HepG2 (cell line): Measurements from ENCODE around the gene SLC6A9. TPM values are rescaled to one million over a fixed set of nuclear protein-coding genes. Genes with fewer than 3 reads are reported as not detected.

Source experiments
- BHLHE40 ChIP-seq: IDR thresholded peaks from 2 replicates; pipeline ENCODE4 v1.6.1; 2011; ENCODE audit warnings: low read length, improper control_type of control experiment
- FOSL2 ChIP-seq: sonication (generic); formaldehyde crosslinking; IDR thresholded peaks from 2 replicates; pipeline ENCODE4 v1.4.0; 2020; ENCODE audit warnings: missing genetic modification reagents
- FOXA1 ChIP-seq, 2 experiments: fragments of 450-650 bp in 1 of 2; sonication (generic) in 1 of 2; formaldehyde crosslinking in 1 of 2; IDR thresholded peaks; 2 replicates each; pipeline versions ENCODE4 v1.4.0 to v1.6.1; 2016 to 2020; ENCODE audit warnings: missing genetic modification reagents in 1 of 2
- GFI1 ChIP-seq: sonication (generic); formaldehyde crosslinking; IDR thresholded peaks from 2 replicates; pipeline ENCODE4 v1.5.0; 2020; ENCODE audit warnings: missing genetic modification reagents, mild to moderate bottlenecking, borderline replicate concordance
- MTA3 ChIP-seq: sonication (generic); formaldehyde crosslinking; IDR thresholded peaks from 2 replicates; pipeline ENCODE4 v1.4.0; 2020; ENCODE audit warnings: missing genetic modification reagents
- SP5 ChIP-seq: IDR thresholded peaks from 2 replicates; pipeline ENCODE4 v1.6.1; 2016; ENCODE audit warnings: low read depth, borderline replicate concordance
- SRY ChIP-seq: sonication (generic); formaldehyde crosslinking; IDR thresholded peaks from 2 replicates; pipeline ENCODE4 v1.8.0; 2022; ENCODE audit warnings: mild to moderate bottlenecking, missing genetic modification reagents
- TARDBP ChIP-seq: sonication (generic); formaldehyde crosslinking; IDR thresholded peaks from 2 replicates; pipeline ENCODE4 v1.8.0; 2022; ENCODE audit warnings: mild to moderate bottlenecking, missing genetic modification reagents
- THAP9 ChIP-seq: sonication (generic); formaldehyde crosslinking; IDR thresholded peaks from 2 replicates; pipeline ENCODE4; 2020; ENCODE audit warnings: missing genetic modification reagents, mild to moderate bottlenecking, borderline replicate concordance
- ZBTB14 ChIP-seq: sonication (generic); formaldehyde crosslinking; IDR thresholded peaks from 2 replicates; pipeline ENCODE4 v1.4.0; 2020; ENCODE audit warnings: missing genetic modification reagents
- ZKSCAN5 ChIP-seq: sonication (generic); formaldehyde crosslinking; IDR thresholded peaks from 2 replicates; pipeline ENCODE4 v1.5.1; 2020; ENCODE audit warnings: mild to moderate bottlenecking, missing genetic modification reagents
- ZNF12 ChIP-seq: sonication (generic); formaldehyde crosslinking; IDR thresholded peaks from 2 replicates; pipeline ENCODE4 v1.5.0; 2020; ENCODE audit warnings: missing genetic modification reagents
- ZNF337 ChIP-seq: sonication (generic); formaldehyde crosslinking; IDR thresholded peaks from 2 replicates; pipeline ENCODE4 v1.5.1; 2020; ENCODE audit warnings: missing genetic modification reagents, low read depth, mild to moderate bottlenecking, borderline replicate concordance
- ZNF761 ChIP-seq: sonication (generic); formaldehyde crosslinking; conservative IDR thresholded peaks from 2 replicates; pipeline ENCODE4 v1.4.0; 2020; ENCODE audit warnings: mild to moderate bottlenecking, missing genetic modification reagents
- ZNF841 ChIP-seq: sonication (generic); formaldehyde crosslinking; IDR thresholded peaks from 2 replicates; pipeline ENCODE4 v1.8.1; 2023; ENCODE audit warnings: missing genetic modification reagents, borderline replicate concordance
- polyA plus RNA-seq, 8 experiments: library from polyadenylated mRNA; depleted of rRNA in 3 of 8; stranded (reverse) in 7 of 8; unstranded in 1 of 8; fragments of >200 nt; fragmentation: Illumina TruSeq in 4 of 8; extraction: Trizol in 4 of 8; gene quantifications; 2 replicates each; pipeline versions ENCODE4 v1.2.1 to v1.2.3, GENCODE V29; 2011 to 2016; ENCODE audit warnings: low read depth in 4 of 8, missing spikeins in 1 of 8, mixed read lengths in 1 of 8; ENCODE audit not compliant: insufficient read depth in 1 of 8
- total RNA-seq, 5 experiments: library from RNA; depleted of rRNA; stranded (reverse); fragments of >200 nt; fragmentation: Illumina TruSeq; extraction: Trizol; gene quantifications; 2 replicates each; pipeline ENCODE4 v1.2.3, GENCODE V29; 2016; ENCODE audit warnings: low read depth in 1 of 5
- TF ChIP-seq, protein P1 (sequence below): fragments of 450-650 bp; IDR thresholded peaks from 2 replicates; pipeline ENCODE4 v1.6.1; 2016
- TF ChIP-seq, protein P2 (sequence below): sonication (generic); formaldehyde crosslinking; IDR thresholded peaks from 2 replicates; pipeline ENCODE4 v1.9.0; 2021; ENCODE audit warnings: missing genetic modification reagents, mild to moderate bottlenecking, borderline replicate concordance

SLC6A9 gene
- total and polyA plus RNA-seq, 2 of the 13 experiments (the other 11 are each of a cell fraction or from before 2014, with no cell fraction given), result 8.5 to 9.9 TPM

DNA sequence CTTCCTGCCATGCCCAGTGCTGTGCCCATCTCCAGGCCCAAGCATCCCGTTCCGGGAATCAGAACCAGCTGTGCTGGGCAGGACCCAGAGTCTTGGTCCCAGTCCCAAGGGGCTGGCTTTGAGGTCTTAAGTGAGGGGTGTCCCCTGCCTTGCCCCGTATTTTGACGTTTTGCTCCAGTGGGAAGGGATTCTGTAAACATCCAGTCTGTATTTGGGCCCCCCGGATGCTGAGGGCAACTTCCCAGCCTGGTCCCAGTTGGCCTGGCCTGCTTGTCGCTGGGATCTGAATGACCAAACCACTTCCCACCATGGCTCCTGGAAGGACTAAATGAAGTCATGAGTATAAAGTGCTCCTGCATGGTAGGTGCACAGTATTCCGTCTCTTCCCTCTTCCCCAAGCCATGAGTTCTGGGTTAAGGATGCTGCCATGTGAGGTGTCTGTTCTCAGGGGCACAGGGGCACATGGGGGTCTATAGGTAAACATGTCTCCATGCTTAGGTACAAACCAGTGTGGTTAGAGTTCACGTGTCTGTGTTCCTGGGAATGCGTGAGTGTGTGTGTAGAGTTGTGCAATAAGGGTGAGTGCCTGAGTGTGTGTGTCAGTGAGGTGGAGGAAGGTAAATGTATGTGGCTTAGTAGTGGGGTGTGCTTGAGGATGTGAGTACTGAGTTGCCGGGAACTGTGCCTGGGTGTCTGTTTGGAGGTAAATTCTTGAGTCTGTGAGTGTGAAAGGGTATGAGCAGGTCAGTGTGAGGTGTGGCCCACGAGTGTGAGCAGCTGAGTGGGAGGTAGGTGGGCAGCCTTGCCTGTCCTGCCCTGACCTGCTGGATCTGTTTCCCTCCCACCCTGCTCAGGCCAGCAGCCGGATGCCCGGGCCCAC is 50.8 kb downstream of the SLC6A9 start (continued):
- TF ChIP-seq, protein P1, sequence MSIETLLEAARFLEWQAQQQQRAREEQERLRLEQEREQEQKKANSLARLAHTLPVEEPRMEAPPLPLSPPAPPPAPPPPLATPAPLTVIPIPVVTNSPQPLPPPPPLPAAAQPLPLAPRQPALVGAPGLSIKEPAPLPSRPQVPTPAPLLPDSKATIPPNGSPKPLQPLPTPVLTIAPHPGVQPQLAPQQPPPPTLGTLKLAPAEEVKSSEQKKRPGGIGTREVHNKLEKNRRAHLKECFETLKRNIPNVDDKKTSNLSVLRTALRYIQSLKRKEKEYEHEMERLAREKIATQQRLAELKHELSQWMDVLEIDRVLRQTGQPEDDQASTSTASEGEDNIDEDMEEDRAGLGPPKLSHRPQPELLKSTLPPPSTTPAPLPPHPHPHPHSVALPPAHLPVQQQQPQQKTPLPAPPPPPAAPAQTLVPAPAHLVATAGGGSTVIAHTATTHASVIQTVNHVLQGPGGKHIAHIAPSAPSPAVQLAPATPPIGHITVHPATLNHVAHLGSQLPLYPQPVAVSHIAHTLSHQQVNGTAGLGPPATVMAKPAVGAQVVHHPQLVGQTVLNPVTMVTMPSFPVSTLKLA, result peak; percentile 39; the same call in 1 of the 2 replicates
- TF ChIP-seq ZNF337 (CRISPR knock-in tag) (no peak), THAP9 (CRISPR knock-in tag) (0 out of 2 replicates have a peak, but pooled peaks have one; percentile 28), ZKSCAN5 (no peak), ZNF761 (CRISPR knock-in tag) (0 out of 2 replicates have a peak, but pooled peaks have one; percentile 64), ZNF12 (no peak), ZNF841 (no peak), FOSL2 (CRISPR knock-in tag) (peak; percentile 29; the same call in 1 of the 2 replicates), MTA3 (no peak), SP5 (CRISPR knock-in tag) (no peak), GFI1 (no peak), FOXA1 (IDR thresholded peaks at IDR 0.05) (no peak), FOXA1 (CRISPR knock-in tag; IDR thresholded peaks at IDR 0.05) (0 out of 2 replicates have a peak, but pooled peaks have one; percentile 3), TARDBP (CRISPR knock-in tag) (peak; percentile 17; the same call in 1 of the 2 replicates), ZBTB14 (no peak), BHLHE40 (peak; percentile 71), SRY (CRISPR knock-in tag) (0 out of 2 replicates have a peak, but pooled peaks have one; percentile 32)
- TF ChIP-seq, protein P2, sequence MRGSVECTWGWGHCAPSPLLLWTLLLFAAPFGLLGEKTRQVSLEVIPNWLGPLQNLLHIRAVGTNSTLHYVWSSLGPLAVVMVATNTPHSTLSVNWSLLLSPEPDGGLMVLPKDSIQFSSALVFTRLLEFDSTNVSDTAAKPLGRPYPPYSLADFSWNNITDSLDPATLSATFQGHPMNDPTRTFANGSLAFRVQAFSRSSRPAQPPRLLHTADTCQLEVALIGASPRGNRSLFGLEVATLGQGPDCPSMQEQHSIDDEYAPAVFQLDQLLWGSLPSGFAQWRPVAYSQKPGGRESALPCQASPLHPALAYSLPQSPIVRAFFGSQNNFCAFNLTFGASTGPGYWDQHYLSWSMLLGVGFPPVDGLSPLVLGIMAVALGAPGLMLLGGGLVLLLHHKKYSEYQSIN, result no peak
